ENCODE results near the gene BCL11A.

Gene BCL11A

GRCh38 chr2:60463249-60463648 is 90.2 kb downstream of the BCL11A start:
- no peaks in the 10 kb centered on the region for H3K79me2 ChIP-seq (ENCODE audit: insufficient read depth, low read depth)
- no peak for TF ChIP-seq CTCF (conservative IDR thresholded peaks at IDR 0.05; ENCODE audit: low read depth, low read length)
- no peak overlapping the region for H3K4me2 ChIP-seq
- no peaks in the 10 kb centered on the region for H3K27me3 ChIP-seq (ENCODE audit: insufficient read depth, low read depth)
- no peak overlapping the region for H3K4me3 ChIP-seq (IDR thresholded peaks at IDR 0.05; ENCODE audit: insufficient read depth, low read depth, low read length)
- H2AFZ ChIP-seq (ENCODE audit: low read depth), result no peak overlapping the region
- H4K20me1 ChIP-seq (ENCODE audit: insufficient read depth), result no peaks in the 10 kb centered on the region
- peaks cover 1% of the 10 kb centered on the region for H3K4me1 ChIP-seq (ENCODE audit: low read depth, poor library complexity, severe bottlenecking)
- no peaks in the 10 kb centered on the region for H3K36me3 ChIP-seq (ENCODE audit: insufficient read depth)
- no peak overlapping the region for H3K27ac ChIP-seq
- H3K9ac ChIP-seq, result no peak overlapping the region

GRCh38 chr2:60461421-60462108 is 91.9 kb downstream of the BCL11A start:
- H3K4me2 ChIP-seq, result no peak overlapping the region
- no peak overlapping the region for H3K4me3 ChIP-seq (IDR thresholded peaks at IDR 0.05; ENCODE audit: insufficient read depth, low read depth, low read length)
- no peak overlapping the region for H3K9ac ChIP-seq
- no peak for TF ChIP-seq CTCF (conservative IDR thresholded peaks at IDR 0.05; ENCODE audit: low read depth, low read length)
- no peaks in the 10 kb centered on the region for H4K20me1 ChIP-seq (ENCODE audit: insufficient read depth)
- no peaks in the 10 kb centered on the region for H3K36me3 ChIP-seq (ENCODE audit: insufficient read depth)
- H3K4me1 ChIP-seq (ENCODE audit: low read depth, poor library complexity, severe bottlenecking), result no peaks in the 10 kb centered on the region
- H2AFZ ChIP-seq (ENCODE audit: low read depth), result no peak overlapping the region
- H3K27ac ChIP-seq, result no peak overlapping the region
- no peaks in the 10 kb centered on the region for H3K27me3 ChIP-seq (ENCODE audit: insufficient read depth, low read depth)
- no peaks in the 10 kb centered on the region for H3K79me2 ChIP-seq (ENCODE audit: insufficient read depth, low read depth)

GRCh38 chr2:60460577-60461420 is 92.7 kb downstream of the BCL11A start:
- TF ChIP-seq CTCF (conservative IDR thresholded peaks at IDR 0.05; ENCODE audit: low read depth, low read length), result no peak
- Histone ChIP-seq H3K36me3 (ENCODE audit: insufficient read depth) (no peaks in the 10 kb centered on the region), H3K9ac (no peak overlapping the region), H2AFZ (ENCODE audit: low read depth) (no peak overlapping the region), H3K79me2 (ENCODE audit: insufficient read depth, low read depth) (no peaks in the 10 kb centered on the region), H3K4me1 (ENCODE audit: low read depth, poor library complexity, severe bottlenecking) (no peaks in the 10 kb centered on the region), H4K20me1 (ENCODE audit: insufficient read depth) (no peaks in the 10 kb centered on the region), H3K4me3 (IDR thresholded peaks at IDR 0.05; ENCODE audit: insufficient read depth, low read depth, low read length) (no peak overlapping the region), H3K27me3 (ENCODE audit: insufficient read depth, low read depth) (no peaks in the 10 kb centered on the region), H3K27ac (no peak overlapping the region), H3K4me2 (no peak overlapping the region)

- H3K4me3 ChIP-seq (IDR thresholded peaks at IDR 0.05; ENCODE audit: insufficient read depth, low read depth, low read length), result no peak overlapping the region
- H3K4me1 ChIP-seq (ENCODE audit: low read depth, poor library complexity, severe bottlenecking), result no peaks in the 10 kb centered on the region
- H3K79me2 ChIP-seq (ENCODE audit: insufficient read depth, low read depth), result no peaks in the 10 kb centered on the region
- H3K36me3 ChIP-seq (ENCODE audit: insufficient read depth), result no peaks in the 10 kb centered on the region
- no peak overlapping the region for H3K27ac ChIP-seq
- H3K9ac ChIP-seq, result no peak overlapping the region
- H4K20me1 ChIP-seq (ENCODE audit: insufficient read depth), result no peaks in the 10 kb centered on the region
- no peak overlapping the region for H2AFZ ChIP-seq (ENCODE audit: low read depth)
- H3K4me2 ChIP-seq, result no peak overlapping the region
- no peak for TF ChIP-seq CTCF (conservative IDR thresholded peaks at IDR 0.05; ENCODE audit: low read depth, low read length)
- H3K27me3 ChIP-seq (ENCODE audit: insufficient read depth, low read depth), result no peaks in the 10 kb centered on the region
Observed at GRCh38 chr2:60459851-60460250, 93.6 kb downstream of the BCL11A start.

Measured in KMS-11 (cell line).